HG03060 (cell line): Measurements from ENCODE around the gene HMGB1.

Experiments
- ATAC-seq: cut with Tn5 transposase; IDR thresholded peaks from one replicate; pipeline ENCODE4 v1.9.1; 2021; ENCODE audit warnings: low read depth, moderate number of reproducible peaks; ENCODE audit not compliant: unreplicated experiment

The HMGB1 gene

DNA sequence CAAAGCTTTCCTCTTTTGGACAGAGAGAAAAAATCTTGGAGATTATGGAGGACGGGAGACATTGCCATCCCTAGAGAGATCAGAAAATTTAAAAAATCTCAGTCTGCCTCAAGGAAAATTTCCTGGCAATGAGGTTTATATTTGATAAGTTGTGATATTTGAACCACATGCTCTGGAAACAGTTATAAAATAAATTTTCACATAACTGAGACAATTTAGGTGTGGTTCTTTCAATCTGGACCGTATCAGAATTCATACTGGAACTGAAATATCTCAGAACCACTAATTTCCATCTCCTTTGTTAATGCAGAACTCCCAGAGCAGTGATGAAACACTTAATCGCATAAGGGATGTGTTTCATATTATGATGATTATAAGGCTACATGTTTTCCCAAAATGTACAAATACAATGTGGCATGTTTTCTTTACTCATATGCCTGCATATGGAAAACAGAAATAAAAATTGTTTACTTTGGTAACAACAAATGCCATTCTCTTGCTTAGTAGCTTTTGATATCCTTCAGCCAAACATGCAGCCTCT, 29.8 kb downstream of the HMGB1 start:
- no peak for ATAC-seq

DNA sequence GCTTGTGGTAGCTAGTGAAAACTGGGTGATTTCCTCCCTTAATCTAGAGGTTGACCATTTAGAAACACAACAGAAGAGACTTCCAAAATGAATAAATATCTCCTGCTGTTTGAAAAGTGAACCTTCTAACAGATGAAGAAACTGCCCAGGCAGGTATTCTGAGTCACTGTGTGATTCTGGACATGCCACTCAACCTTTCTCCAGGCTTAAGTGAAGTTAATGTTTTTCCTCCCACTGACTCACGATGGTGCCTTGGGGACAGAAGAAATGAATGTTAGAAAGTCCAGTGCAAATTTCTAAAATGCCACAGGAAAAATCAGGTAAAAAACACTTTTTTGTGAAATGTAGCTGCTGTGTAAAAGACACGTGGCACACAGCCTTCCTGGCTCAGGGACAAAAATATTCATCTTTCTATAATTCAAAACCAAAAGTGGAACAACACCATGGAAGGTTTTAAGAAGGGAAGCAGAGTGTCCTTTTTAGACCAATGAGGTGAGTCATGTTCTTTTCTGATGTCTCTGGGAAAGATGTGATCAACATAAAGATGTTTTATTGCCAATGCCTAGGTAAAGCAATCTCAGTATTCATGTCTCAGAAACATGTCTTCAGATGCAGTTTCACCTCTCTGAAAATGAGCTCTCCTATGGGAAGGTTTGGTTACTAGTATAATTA, 34.3 kb downstream of the HMGB1 start:
- ATAC-seq, result no peak

DNA sequence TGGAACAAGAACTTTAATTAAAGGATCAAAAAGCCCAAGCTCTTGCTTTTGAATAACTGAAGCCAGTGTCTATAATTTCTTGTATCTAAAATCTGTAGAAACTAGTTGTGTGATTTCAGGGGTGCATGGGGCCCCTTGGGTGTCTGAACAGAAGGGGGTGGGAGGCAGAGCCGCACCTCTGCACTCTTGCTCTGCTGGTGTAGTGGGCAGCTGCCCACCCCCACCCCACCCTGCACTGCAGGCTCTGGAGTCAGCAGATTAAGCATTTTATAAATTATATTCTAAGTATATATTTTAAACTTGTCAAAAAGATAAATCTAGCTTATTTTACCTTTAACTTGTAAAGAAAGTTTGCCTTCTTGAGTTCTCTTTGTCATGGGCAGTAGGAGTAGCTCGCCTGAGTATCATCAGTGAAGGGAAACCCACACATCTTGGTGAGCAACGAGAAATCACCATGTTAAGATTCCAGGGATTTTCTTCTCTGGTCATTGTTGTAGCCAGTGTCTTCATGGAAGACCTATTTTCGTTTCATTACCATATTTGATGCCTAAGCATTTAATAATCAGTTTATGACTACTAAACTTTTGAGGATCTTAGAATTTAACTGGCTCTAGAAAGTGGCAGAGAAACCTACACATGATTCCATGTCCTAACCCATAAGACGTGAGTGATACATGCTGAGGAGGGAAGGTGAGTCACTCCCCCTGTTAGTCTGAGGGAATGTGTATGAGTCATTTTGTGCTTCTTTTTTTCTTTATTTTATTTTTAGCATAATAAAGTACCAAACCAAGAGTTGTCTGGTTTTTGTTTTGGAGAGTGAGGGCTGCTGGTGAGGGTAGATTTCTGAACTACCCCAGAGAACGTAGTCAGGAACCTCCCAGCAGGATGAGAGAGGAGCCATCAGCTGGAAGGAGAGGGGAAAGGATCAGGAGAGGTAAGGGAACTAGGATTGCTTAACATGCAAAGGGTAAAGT, 35.7 kb downstream of the HMGB1 start:
- ATAC-seq, result peak; percentile 64

DNA sequence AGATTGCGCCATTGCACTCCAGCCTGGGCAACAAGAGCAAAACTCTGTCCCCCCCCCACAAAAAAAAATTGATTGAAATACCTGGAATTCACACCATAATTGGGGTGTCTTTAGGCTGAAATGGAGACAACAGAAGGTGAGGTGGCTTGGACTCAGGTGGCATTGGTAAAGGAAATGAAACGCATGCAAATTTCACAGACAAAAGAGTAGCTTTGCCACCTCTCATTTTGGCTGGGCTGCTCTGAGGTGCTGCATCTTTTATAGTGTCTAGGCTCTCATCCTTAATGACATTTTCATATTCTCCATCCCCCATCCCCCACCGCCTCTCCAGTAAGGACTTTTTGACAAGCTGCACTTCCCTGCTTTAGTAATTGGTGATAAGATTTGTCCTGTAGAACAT, 36.5 kb downstream of the HMGB1 start:
- no peak for ATAC-seq

DNA sequence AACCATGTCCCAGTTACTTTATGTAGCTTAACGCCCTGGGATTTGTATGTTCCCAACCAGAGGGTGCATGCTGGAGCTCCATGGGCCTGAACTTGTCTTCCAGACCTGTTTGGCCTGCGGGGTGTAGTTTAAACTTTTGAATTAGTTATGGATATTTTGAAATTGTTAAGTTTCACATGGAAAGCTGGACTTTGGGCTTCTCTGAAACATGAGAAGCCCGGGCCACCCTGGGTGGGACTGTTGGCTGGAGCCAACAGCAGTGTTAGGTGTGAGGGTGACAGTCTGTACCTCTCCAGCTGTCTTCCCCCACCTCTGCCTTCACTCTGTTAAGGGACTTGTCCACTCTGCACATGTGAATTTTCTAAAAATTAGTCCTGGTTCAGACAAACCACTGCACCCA, 41.8 kb downstream of the HMGB1 start:
- no peak for ATAC-seq

DNA sequence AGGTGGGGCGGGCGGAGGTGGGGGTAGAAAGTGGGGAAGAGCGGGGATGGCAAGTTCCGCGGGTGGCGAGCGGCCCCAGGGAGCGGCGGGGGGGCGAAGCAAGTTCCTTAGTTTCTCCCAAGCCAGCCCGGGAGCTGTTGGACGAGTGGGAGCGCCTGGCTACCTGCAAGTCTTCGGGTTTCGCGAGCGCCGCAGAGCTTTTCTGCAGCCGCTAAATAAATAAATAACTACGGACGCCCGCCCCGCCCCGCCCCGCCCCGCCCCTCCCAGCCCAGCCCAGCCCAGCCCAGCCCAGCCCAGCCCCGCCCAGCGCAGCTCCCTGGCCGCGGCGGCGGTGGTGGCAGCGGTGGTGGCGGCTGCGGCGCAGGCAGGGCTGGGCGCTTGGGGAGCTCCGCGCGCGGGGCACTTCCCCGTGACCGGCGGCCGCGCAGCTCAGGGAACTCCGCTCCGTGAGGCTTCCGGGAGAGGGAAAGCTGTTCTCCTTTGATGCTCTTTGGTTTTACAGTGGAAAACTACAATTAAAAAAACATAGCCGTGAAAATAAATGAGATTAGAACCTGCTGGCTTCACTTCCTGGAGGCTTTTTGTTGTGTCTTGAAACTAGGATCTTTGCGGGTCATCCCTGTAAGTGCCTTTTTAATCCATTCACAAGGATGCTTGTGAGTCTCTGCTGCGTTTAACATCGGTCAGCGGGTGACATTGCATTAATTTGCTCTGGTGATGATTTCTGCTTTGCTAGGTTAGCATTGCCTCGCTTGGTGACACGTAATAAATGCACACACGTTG, 43.5 kb downstream of the HMGB1 start, which contains the start of gene UBE2L5:
TSS of gene UBE2L5 (plus strand) at position 440 of the 786 bp plus-strand sequence. CDS start 5,498 bp downstream, outside the sequence.
- ATAC-seq, result no peak

DNA sequence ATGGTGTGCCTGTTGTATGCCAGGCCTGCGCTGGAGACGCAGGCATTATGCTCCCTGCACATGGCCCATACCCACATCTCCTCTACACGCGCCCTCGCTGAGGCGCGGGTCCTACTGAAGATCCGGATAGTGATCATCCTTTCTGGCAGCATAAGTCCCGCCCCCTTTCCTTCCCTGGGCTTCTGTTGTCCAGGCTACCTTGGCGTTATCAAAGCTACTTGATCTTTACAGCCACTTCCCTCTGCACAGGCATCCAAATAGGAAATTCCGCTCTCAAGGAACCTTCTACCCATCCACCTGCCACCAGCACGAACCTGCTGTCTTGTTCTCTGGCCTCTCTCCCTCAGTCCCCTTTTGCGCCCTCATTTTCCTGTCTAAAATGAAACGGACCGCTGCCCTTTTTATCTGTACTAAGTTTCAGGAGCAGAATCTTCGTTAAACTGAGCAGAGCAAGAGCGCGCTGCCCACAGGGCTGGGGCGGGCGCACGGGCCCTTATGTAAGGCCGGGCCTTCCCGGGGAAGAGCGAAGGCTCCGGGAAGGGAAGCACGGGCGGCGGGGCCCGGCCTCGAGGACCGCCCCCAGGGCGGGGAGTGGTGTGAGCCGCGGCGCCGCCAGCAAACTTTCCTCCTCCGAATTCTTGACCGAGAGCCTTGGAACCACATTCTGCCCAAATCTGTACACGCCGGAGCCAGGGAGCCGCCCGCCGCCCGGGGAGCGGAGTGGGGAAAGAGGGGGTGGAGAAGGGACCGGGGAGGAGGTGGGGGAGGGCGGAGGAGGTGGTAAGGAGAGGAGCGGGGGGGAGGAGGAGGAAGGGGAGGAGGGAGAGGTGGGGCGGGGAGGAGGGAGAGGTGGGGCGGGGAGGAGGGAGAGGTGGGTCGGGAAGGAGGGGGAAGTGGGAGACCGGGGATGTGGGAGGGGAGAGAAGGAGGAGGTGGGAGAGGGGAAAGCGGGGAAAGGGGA, 44.4 kb downstream of the HMGB1 start:
- no peak for ATAC-seq

DNA sequence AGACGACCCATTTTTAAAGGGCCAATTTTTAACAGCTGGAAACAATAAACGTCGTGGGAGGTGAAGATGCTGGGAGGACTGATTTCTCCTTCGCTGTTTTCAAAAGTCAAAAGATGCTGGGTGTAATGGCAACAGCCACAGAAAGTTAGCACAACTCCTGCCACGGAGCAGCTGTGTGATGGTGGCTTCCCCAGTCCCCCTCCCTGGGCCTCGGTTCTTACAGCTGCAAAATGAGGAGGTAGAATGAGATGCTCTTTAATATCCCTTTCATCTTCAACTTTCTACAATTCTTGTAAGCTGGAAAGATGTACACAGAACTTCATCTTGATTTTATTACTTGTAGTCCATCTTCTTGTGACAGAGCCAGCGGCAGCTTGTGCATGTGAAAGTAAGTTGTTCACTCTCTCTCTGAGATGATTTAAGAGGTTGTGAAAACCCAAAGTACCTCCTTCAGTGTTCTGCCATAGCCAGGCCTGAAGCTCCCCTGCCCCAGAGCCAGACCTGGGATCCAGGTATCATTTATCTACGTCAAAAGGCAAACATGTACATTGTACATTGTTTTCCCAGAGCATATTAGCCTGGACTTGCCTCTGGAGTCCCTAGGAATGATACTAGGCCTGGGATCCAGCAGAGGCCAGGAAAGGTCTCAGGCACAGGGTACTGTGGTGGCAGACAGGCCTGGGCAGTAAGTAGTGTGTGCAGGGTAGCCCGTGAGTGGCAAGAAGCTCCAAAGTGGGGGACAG, 46.8 kb downstream of the HMGB1 start:
- ATAC-seq, result no peak

DNA sequence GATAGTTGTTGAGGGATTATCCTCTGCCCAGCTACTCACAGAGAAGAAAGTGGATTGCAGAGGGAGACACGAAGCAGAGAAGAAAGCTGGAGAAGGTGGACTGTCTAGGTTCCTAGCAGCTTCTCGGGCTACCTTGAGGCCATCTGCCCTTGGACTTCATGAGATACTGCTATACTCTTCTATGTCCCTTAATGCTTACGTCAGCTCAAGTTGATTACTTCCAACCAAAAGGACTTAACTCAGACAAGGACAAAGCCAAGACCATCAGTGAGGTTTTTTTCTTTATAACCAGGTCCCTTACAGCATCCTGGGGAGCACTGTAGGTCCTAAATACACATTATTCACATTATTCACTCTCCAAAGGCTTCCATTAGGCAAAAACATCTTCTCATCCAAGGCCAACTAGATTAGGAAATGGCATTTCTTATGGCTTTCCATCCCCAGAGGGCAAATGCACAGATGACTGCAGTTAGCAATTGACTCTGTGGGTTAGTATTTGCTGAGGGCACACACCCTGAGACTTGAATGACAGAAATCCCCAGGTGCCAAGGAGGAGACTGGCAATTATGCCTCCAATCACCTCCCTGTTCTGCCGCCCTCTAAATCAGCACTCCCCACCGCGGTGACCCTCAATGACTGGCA, 47.5 kb downstream of the HMGB1 start:
- no peak for ATAC-seq

DNA sequence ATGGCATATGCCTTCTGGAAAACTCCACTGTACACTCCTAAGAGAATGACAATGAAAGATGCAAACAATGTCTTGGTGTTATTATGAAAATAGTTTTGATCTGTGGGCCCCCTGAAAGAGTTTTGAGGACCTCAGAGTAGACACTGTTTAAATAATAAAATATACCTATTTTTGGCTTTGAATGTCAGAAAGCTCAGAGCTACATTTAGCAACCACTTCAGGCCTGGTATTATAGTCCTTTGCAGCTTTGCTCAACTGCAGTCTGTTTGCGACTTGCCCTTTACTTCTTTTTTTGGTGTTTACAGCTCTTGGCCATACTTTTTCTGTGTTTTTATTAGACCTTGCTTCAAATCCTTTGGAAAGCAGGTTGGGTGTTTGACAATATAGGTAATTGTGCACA, 49.3 kb downstream of the HMGB1 start:
- ATAC-seq, result no peak

DNA sequence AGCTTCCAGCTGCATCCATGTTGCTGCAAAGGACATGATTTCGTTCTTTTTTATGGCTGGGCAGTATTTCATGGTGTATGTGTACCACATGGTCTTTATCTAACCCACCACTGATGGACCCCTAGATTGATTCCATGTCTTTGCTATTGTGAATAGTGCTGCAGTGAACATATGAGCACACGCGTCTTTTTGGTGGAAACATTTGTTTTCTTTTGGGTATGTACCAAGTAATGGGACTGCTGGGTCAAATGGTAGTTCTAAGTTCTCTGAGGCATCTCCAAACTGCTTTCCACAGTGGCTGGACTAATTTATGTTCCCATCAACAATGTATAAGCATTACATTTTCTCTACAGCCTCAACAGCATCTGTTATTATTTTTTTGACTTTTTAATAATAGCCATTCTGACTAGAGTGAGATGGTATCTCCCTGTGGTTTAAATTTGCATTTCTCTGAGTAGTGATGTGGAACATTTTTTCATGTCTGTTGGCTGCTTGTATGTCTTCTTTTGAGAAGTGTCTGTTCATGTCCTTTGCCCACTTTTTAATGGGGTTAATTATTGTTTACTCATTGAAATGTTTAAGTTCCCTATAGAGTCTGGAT, 50.2 kb downstream of the HMGB1 start:
- ATAC-seq, result peak; percentile 83

DNA sequence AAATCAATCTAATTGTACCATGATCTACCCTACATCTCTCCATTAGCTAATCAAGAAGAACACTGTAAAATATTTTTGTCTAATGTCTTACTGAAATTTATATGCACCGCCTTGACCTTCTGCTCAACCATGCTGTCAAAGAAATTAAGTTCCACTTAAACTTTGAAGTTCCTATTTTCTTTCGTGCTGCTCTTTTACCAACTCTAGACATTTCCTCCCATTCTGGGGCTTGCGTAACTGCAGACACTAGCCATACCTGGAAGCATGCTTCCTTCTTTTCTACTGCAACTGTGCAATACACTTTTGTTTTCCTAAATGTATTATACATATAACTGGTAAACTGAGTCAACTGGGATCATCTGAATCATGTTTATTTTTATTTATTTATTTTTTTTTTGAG, 51.9 kb downstream of the HMGB1 start:
- ATAC-seq, result no peak

DNA sequence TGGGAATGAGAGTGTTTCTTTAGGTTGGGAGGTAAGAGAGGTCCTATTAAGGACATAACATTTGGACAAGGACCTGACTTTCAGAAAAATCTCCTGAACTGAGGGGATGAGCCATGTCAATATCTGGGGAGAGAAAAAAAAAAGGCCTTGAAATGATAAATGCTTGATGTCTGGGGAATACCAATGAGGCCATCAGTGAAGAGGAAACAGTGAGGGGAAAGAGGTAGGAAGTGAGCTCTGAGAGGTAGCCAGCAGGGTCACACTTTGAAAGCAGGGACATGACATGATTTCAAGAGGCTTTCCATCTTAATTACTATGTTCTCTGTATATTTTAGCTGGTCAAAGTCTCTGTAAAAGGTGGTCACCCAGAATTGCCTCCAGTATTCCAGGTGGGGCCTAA, 53.4 kb downstream of the HMGB1 start:
- ATAC-seq, result no peak

DNA sequence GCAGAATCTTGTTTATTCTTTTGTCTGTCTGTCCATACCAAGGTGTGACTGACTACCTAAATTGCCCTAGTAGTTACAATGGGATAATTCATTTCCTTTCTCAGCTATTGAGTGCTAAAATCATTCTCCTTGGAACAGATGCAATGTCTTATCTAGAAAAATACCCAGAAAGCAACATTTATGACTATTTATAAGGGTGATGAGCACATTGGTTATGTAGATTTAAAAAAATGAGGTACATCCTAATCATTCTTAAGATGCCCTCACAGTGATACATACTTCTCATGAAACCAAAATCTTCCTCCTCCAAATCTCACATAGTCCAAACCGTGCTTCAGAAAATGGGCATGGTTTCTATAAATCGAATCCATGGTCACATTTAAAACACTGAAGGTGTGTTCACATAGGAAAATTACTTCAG, 55.0 kb downstream of the HMGB1 start:
- ATAC-seq, result no peak

DNA sequence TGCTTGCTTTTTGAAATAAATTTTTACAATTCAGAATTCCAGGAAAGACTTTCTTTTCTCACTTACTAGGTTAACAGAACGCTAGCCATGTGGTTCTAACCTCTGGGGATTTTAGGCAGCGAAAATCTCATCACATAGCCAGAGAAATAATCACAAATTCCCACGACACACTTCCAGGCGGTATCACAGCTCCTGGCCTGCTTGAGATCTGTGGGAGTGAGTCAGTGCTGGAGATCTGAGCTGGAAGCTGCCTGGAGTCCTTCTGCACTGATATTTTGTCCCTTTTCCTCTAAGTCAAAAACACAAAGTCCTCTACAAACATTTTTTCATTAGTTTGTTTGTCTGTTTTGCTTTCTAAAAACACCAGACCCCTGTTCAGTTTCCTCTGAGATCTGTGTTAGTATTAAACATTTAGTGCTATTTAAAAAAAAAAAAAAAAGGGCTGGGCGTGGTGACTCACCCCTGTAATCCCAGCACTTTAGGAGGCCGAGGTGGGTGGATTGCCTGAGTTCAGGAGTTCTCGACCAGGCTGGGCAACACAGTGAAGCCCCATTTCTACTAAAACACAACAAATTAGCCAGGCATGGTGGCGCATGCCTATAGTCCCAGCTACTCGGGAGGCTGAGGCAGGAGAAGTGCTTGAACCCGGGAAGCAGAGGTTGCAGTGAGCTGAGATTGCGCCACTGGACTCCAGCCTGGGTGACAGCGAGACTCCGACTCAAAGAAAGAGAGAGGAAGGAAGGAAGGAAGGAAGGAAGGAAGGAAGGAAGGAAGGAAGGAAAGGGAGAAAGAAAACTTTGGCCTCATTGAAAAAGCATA, 55.6 kb downstream of the HMGB1 start:
- no peak for ATAC-seq

DNA sequence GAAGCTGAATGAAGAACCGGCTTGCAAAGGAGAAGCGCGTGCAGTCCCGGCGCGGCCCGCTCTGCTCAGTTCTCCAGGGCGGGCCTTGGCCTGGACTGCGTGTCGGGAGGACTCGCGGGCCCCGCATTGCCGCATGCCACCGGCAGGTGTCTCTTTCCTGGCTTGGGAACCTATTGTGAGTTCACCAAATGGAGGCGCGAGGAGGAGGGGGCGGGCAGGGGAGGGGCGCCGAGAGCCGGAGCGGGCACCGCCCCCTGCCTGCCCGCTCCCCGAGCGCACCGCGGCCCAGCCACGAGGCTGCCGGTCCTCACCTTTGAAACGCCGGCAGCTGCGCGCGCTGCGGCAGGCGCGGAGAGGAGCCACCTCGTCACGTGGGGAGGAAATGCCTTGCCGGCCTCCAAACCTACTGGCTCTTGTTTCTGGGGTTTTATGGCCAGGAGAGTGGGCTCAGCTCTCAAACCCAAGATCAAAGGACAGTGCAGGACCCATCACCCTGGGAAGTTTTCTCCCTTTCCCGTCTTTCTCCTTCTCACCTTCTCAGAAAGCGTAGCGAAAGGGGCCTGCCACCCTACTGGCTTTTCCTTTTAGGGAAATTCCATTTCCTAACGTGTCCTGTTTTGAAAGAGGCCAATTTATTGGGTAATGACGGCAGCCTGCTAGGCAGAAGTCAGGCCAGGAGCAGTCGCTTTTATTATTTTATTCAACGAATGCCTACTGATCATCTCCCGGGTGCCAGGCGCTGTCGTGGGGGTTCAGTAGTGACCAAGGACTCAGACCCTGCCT, 57.2 kb downstream of the HMGB1 start:
- peak; percentile 62 for ATAC-seq
